NCI-H1105 (cell line): ENCODE data around the gene PRAMEF20.
"Not testable (repeated sequence)": the region's sequence is repeated elsewhere in the genome, so short reads cannot be mapped to it uniquely, and the experiment has no call there.

Experiments used
- DNase-seq: peaks from one replicate; lab custom pipeline; 2025; lab: John Stamatoyannopoulos, UW

The PRAMEF20 gene

GRCh38 chr1:13410150-13410549 is at the start of gene PRAMEF20:
TSS of gene PRAMEF20 (plus strand) at chr1:13410450. CDS start at chr1:13416355, 5,905 bp downstream.
- DNase-seq: not testable (repeated sequence)

GRCh38 chr1:13362364-13362763 is 47.9 kb upstream of the PRAMEF20 start:
- DNase-seq: not testable (repeated sequence)

- not testable (repeated sequence) for DNase-seq
Observed at GRCh38 chr1:13364928-13365327, 45.3 kb upstream of the PRAMEF20 start.

GRCh38 chr1:13366536-13366935 is 43.7 kb upstream of the PRAMEF20 start:
- not testable (repeated sequence) for DNase-seq

- not testable (repeated sequence) for DNase-seq
Observed at GRCh38 chr1:13368544-13368943, 41.7 kb upstream of the PRAMEF20 start.

- not testable (repeated sequence) for DNase-seq
Observed at GRCh38 chr1:13378983-13379382, 31.3 kb upstream of the PRAMEF20 start.

GRCh38 chr1:13380380-13380779 is 29.9 kb upstream of the PRAMEF20 start:
- DNase-seq: not testable (repeated sequence)

- DNase-seq: not testable (repeated sequence)
Observed at GRCh38 chr1:13389332-13389731, 20.9 kb upstream of the PRAMEF20 start, which contains the start of gene PRAMEF17. TSS of gene PRAMEF17 (plus strand) at chr1:13389632. CDS start at chr1:13389658, 26 bp downstream.

- DNase-seq: not testable (repeated sequence)
Observed at GRCh38 chr1:13393004-13393403, 17.2 kb upstream of the PRAMEF20 start.

- DNase-seq: not testable (repeated sequence)
Observed at GRCh38 chr1:13394761-13395160, 15.5 kb upstream of the PRAMEF20 start.

GRCh38 chr1:13395311-13395710 is 14.9 kb upstream of the PRAMEF20 start:
- DNase-seq: not testable (repeated sequence)

- peak; percentile 17 for DNase-seq
Observed at GRCh38 chr1:13407811-13408210, 2.4 kb upstream of the PRAMEF20 start.

- no peak for DNase-seq
Observed at GRCh38 chr1:13430495-13430894, 20.2 kb downstream of the PRAMEF20 start.

- DNase-seq: no peak
Observed at GRCh38 chr1:13432251-13432650, 22.0 kb downstream of the PRAMEF20 start.

GRCh38 chr1:13433694-13434358 is 23.6 kb downstream of the PRAMEF20 start:
- not testable (repeated sequence) for DNase-seq

- DNase-seq: no peak
Observed at GRCh38 chr1:13435458-13435857, 25.2 kb downstream of the PRAMEF20 start.

- not testable (repeated sequence) for DNase-seq
Observed at GRCh38 chr1:13439104-13439783, 29.0 kb downstream of the PRAMEF20 start.

GRCh38 chr1:13443335-13443979 is 33.2 kb downstream of the PRAMEF20 start:
- no peak for DNase-seq

- DNase-seq: no peak
Observed at GRCh38 chr1:13450204-13450603, 40.0 kb downstream of the PRAMEF20 start.

GRCh38 chr1:13451399-13451965 is 41.2 kb downstream of the PRAMEF20 start:
- no peak for DNase-seq

- DNase-seq: no peak
Observed at GRCh38 chr1:13456904-13457532, 46.8 kb downstream of the PRAMEF20 start.

GRCh38 chr1:13461977-13462376 is 51.7 kb downstream of the PRAMEF20 start:
- no peak for DNase-seq
